Fibroblast of skin of right quadriceps (primary cell): ENCODE measurements around the gene TBC1D22A.
"Not testable (repeated sequence)": the region's sequence is repeated elsewhere in the genome, so short reads cannot be mapped to it uniquely, and the experiment has no call there.

Experiments used
- DNase-seq: peaks from one replicate; pipeline ENCODE4 v3.0.0-alpha.2; 2013

Gene TBC1D22A

DNA sequence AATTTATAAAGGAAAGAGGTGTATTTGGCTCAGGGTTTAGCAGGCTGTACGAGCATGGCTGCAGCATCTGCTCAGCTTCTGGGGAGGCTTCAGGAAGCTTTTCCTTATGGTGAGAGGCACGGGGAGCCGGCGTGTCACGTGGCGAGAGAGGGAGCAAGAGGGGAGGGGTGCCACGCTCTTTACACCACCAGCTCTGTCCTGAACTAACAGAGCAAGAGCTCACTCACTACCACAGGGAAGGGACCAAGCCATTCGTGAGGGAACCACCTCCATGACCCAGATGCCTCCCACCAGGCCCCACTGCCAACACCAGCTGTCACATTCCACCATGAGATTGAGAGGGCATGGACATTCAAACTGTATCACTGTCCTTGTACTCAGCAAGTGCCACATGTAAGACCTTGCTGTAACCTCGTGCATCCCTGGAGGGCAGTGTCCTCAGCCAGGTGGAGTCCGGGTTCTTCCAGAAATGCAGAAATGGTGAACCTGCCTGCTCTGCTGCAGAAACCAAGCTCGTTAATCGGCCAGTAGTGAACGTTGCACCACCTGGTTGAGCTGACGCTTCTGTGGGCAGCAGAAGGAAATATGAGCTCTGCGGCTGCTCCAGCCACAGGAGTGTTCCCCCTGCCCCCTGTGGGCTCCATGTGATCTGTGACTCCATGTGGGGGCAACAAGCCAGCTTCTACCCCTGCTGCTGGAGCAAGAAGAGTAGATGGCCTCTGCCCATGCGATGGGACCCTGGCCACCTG, 368.6 kb downstream of the TBC1D22A start:
- DNase-seq: no peak

DNA sequence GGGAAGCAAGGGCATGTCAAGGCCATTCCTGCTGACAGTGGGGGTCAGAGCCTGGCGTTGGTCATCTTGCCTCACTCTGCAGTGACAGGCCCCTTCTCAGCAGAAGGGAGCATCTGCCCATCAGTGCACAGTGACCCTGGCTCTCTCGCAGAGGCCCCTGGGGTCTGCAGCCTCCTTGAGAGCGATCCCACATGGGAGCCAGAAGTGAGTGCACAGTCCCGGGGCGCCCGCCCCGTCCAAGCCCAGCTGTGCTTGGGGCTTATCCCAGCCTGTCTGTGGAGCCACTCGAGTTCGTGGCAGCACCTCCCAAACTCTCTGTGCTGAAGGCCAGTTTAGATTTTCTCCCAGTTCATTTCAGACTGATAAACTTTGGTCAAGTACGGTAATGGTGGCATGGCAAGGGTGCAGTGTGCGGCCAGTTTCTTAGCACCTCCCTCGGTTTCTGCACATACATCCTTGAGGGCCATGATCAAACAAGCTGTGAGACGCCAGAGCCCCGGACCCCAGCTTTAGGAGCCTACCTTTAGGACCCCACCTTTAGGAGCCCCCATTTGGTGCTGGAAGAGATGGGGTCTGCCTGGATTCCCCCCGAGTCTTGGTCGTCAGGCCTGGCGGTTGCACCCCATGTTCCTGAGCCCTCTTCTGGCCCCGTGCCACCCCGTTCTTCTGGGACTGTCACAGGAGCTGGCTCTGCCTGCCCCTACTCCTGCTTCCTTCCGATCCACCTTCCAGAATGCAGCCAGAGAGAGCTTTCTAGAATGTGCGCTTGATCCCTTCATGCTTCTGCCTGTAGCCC, 369.4 kb downstream of the TBC1D22A start:
- no peak for DNase-seq

DNA sequence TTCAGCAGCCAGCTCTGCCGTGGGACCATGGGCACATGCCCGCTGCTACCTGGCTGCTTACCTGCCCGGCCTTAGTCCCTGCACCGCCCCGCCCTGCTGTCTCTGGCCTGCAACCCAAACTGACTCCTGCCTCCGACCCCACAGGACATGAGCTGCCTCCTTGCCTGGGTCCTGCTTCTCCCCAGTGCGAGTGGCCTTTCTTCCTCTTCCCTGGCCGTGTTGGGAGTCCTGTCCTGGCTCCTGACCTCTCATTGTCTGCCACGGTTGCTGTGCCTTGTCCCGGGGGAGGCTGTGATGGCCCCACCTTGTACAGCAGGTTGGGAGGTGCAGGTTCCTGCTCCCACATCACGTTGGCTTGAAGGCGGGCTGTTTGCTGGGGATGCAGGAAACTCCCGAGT, 370.0 kb downstream of the TBC1D22A start:
- no peak for DNase-seq

DNA sequence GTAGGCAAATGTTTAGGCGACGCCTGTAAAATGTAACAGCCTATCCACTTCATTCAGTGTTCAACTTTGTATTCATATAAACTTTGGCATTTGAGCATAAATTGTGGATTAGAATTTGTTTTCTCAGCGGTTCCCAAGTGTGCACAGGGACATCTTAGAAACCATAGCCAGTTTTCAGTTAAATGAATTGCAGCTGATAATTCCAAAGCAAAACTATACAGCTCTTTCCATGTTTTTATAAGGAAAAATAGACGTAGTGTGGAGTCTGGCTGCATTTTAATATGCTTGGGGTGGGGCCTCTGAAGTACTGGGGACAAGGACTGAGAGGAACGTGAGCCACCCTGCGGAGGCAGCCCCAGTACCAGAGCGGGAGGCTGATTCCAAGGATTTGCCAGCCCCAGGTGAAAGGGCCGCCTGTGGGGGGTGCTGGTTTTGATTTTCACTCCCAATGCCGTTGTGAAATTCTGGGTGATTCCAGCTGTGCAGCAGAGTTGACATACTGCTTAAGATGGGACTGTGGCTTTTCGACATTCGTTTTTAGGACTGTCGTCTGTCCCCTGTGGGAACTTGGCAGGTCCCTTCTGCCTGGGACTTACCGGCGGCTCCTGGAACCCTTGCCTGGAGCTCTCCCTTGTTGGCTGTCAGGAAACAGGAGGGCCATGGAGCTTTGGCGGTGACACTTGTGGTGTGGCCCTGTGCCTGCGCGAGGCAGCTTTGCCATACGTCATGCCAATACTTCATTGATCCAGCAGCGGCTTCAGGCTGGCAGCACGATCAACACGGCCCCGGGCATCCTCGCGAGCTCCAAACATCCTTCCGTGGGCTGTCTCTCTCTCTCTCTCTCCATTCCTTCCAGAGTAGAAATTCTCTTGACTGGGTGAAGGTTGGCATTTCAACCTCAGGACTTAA, 370.9 kb downstream of the TBC1D22A start:
- DNase-seq: no peak

DNA sequence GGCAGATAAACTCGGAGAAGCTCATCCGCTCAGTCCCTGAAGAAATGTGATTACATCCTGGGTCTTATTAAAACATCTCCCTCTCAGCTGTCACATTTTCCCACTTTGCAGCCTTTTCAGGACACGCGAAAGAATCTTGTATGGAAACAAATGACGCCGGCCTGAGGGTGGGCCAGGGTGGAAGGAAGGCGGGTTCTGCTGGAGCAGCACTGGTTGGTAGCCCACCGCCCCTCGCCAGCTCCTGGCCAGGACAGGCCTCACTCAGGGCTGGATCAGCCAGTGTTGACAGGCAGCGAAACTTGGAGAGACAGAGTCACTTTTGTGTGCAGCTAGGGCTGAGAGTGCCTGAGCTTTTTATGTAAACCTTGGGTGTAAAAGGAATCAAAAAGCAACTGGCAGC, 371.8 kb downstream of the TBC1D22A start:
- no peak for DNase-seq

DNA sequence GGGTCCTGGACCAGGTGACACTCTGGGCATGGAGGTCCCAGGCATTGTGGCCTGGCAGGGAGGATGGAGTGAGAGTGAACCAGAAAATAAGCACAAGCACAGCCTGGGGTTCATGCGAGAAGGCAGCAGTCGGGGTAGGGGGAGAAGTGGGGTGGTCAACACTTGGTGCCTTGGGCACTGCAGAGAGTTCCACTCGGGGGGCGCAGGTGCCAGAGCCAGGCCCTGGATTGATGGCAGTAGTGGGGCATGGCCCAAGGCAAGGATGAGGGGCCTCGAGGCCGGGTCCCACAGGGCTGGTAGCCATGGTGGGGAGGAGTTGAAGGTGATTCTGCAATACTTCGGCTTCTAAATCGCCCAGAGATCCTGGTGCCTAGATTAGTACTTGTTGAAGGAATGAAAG, 372.9 kb downstream of the TBC1D22A start:
- DNase-seq: no peak

DNA sequence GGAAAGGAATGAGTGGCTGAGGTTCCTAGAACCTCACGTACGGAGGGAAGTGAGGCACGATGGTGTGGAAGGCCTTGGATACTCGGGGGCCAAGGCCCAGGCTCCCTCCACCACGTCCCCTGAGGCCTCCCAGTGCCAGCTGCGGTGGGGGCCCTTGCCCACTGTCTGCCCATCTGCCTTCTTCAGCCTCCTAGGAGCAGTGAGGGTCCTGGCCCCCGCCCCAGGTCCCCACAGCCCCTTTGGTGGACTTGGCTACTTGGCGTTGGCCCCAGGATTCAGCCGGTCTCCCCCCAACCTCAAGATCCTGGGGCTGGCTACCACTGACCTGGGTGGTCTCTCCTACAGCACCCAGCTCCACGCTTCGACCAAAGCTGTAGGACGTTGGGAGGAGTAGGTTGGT, 373.6 kb downstream of the TBC1D22A start:
- no peak for DNase-seq

DNA sequence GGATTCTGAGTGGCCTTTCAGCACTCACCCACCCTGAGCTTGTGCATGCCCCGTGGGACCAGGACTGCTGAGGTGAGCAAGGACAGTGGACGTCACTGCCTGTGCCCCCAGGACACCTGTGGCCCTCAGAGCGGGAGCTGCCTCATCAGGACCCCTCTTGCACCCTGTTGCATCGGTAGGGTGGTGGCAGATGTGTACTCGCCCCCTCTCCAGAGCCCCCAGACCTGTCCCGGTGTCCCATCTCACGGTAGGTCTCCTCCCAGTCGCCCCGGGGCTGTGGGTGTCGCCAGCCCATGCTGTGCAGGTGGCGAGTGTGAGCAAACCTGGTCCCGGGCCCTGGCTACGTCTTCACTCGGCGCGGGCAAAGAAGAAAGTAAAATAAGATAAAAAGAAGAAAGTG, 374.2 kb downstream of the TBC1D22A start:
- no peak for DNase-seq

DNA sequence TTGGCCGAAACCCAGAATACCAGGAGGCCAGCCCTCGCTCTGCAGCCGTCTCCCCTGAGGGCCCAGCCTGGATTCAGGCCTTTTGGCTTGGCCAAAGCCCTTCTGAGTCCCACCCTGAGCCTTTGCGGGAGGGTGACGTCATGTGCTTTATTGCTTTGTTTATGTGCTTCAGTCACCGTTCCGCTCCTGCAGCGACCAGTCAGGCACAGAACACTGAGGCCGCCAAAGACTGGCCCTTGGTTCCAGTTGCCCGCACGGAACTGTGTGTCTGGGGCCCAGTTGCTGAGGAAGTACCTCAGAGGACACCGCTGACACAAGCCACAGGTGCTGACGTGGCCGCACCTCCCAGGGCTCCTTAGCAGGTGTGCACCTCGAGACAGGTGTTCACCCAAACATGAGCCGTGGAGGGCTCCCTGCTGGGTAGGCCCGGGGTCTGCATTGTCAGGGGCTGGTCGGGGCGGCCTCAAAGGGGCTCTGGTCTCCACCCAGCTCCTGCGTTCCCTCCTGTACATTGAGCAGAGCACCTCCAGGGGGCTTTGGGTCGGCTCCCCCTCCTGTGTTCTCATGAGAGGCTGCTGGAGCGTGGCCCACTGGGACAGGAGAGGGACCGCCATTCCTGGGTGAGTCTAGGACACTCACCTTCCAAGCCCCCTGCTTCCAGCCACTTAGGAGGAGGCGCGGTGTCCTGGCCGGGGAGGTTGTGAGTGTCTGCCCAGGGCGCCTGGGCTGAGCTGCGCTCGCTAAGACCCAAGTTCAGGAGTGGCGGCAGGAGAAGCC, 376.8 kb downstream of the TBC1D22A start:
- DNase-seq: no peak

DNA sequence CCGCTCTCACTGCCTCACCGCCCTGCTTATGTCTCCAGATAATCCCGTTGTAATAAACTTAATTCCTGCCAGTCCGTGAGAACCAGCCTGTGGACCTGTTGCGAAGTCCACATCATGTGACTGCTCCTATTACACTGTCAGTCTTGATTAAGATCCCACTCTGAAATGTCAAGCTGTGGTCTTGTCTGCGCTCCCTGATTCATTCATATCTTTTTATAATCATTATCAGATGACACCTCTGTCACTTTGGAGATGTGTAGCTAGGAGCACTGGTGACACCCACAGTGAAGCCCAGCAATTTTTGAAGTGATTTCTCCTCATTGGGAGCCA, 377.3 kb downstream of the TBC1D22A start:
- no peak for DNase-seq

DNA sequence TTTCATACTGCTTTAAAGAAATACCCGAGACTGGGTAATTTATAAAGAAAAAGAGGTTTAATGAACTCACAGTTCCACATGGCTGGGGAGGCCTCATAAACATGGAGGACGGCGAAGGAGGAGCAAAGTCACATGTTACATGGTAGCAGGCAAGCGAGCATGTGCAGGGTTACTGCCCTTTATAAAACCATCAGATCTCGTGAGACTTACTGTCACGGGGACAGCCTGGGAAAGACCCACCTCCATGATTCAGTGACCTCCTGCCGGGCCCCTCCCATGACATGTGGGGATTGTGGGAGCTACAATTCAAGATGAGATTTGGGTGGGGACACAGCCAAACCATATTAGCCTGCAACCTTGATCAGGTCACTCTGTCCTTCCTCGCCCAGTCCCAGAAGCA, 378.5 kb downstream of the TBC1D22A start:
- not testable (repeated sequence) for DNase-seq

DNA sequence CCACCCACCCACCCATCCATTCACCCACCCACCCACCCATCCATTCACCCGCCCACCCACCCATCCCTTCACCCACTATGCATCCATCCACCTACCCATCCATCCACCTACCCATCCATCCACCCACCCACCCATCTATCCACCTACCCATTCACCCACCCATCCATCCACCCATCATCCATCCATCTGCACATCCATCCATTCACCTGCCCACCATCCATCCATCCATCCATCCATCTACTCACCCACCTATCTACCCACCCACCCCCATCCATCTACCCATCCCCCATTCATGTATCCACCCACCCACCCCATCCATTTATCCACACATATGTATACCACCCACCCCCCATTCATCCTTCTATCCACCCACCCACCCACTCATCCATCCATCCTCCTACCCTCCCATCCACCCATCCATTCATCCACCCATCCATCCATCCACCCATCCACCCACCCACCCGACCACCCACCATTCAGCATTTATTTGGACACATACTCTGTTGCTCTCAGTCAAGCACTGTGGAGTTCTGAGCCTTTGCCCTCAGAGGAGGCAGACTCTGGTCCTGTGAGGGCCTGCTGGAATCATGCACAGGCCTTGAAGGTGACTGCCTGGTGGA, 380.1 kb downstream of the TBC1D22A start:
- DNase-seq: no peak

DNA sequence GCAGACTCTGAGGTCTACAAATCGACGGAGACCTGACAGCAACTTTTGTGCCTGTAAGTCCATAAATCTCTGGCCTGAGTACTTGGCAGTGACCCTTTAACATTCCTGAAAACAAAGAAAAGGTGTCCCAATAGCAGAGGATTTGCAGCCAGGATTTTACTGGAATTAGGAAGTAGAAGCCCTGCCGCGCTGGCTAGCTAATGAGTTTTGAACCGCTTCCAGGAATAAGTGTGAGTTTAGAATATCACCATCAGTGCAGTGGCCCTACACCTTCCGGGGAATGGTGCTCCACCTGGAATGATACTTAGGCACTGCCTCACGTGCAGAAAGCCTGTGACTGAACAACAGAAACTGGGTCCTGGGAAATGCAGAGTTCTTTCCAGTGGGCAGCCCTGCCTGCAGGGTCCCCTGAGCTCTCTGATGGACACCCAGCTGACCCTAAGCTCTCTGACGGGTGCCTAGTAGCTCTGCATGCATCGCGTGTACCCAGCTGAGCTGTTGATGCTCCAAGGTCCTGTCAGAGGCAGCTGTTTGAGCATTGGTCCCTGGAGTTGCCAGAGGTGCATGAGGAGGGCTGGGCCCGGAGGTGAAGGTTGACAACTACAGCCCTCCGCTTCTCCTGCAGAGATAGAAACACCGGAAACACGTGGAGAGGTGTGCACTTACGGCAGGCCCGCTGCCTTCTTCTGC, 380.9 kb downstream of the TBC1D22A start:
- DNase-seq: no peak

DNA sequence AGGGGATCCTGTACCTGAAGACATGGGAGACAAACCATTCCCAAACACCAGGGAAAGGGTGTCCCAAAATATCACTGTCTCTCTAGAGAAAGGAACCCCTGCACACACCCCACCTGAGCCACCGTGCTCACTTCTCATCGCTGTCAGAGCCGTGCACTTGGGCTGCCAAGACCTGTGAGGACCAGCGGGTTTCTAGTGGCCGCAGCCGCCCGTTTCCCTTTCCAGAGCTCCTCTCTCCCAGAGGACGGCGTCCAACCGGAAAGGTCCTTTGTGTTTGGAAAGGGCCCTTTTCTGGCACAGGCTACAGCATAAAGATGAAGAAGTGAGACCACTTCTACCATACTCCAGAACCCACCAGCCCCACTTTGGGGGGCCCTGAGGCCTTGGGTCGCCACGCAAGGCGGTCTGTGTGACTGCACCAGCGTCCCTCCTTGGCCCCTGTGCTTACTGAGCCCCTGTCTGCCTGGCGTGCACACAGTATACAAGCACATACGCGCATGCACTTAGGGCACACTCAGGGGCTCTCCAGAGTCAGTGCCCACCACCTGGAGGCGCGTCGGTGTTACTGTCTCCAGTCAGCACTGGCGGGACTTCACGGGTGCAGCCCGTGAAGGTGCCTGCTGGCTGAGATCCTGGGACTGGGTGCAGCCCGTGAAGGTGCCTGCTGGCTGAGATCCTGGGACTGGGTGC, 381.8 kb downstream of the TBC1D22A start:
- DNase-seq: no peak

DNA sequence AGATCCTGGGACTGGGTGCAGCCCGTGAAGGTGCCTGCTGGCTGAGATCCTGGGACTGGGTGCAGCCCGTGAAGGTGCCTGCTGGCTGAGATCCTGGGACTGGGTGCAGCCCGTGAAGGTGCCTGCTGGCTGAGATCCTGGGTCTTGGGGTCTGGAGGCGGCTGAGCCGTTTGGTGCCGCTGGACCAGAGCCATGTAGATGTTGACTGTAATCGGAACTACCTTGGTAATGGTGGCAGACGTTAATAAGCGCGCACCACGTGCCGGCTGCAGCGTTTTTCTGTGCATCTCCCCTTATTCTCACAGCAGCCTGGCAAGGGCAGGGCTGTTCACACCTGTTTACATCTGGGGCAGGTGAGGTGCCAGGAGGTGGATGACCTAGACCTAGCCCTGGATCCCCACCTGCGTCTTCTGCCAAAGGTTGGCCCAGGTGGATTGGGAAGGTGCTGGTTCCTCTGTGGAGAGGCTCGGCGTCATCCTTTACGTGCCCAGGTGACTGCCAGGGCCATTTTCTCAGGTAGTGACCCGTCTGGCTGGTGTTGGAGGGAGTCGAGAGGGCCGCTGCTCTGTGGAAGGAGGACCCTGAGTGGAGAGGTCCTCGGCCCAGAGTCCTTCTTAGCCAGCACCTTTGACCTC, 382.5 kb downstream of the TBC1D22A start:
- DNase-seq: no peak

DNA sequence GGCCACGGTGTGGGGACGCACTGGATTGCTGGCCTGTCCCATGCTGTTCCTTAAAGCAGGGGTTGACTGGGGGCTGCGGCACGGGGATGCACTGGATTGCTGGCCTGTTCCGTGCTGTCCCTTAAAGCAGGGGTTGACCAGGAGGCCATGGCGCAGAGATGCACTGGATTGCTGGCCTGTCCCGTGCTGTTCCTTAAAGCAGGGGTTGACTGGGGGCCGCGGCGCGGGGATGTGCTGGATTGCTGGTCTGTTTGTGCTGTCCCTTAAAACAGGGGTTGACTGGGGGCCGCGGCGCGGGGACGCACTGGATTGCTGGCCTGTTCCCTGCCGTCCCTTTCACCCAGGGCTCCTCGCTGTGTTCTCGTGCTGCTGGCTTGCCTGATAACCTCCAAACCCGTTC, 383.4 kb downstream of the TBC1D22A start:
- no peak for DNase-seq

DNA sequence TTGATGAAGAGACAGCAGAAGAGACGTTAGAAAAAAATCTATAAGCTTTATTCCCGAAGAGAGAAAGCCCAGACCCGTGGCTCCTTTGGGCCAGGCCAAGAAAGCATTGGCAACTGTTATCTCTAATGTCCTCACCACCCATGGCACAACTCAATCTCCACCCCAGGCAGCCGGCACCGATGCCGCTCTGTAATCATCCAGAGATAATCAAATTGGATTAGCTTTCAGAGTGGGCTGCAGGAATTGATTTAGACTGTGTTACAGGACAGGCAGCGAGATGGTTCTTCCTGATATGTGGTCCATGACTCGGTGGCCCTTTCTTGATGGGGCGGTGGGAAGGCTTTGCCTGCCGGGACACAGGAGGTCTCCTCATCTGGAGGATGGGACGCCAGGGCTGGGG, 383.9 kb downstream of the TBC1D22A start:
- no peak for DNase-seq

DNA sequence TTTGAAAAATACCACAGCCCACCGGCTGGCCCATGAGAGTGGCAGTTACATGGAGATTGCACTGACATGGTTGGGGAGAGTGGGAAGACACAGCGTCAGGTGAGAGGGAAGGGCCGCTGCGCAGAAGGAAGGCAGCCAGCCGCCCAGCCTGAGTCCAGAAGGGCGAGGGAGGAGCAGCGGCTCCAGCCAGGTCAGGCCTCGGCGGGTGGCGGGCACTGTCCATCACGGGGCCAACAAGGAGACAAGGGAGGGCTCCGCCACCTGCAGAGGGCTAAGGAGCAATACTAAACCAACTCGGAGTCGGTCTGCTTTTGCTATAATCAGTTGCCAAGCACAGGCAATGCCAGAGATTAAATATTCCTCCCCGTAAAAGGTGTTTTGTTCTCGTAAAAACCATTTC, 384.5 kb downstream of the TBC1D22A start:
- no peak for DNase-seq

DNA sequence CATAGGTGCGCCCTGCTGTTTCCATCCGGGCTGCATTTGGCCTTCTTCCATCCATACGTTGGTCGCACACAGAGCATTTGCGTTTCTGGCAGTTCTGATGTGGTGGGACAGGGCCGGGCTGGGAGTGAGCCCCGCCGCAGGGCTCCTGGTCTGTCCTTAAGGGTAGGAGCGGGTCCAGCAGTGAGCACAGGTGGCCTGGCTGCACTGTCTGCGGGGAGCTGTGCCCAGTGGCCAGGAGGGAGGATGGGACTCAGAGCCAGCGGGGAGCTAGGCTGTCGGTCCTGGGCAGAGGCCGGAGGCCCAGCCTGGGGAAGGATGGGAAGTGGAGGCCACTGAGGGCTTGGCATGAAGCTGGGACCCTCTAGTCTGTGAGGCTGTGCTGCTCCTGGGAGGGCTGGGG, 385.1 kb downstream of the TBC1D22A start:
- DNase-seq: no peak

DNA sequence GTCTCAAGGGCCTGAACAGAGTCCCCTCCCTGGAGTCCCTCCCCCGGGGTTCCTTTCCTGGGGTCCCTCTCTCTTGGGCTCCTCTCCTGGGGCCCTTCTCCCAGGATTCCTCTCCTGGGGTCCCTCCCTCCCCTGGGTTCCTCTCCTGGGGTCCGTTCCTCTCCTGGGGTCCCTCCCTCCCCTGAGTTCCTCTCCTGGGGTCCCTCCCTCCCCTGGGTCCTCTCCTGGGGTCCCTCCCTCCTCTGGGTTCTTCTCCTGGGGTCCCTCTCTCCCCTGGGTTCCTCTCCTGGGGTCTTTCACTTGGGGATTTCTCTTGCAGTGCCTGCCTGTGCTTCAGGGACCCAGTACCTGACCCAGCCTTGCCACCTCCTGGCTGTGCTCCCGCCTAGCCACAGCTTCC, 386.1 kb downstream of the TBC1D22A start:
- DNase-seq: no peak
